HK-2 (cell line): ENCODE measurements around the gene ACER3.
"Not testable (repeated sequence)": the region's sequence is repeated elsewhere in the genome, so short reads cannot be mapped to it uniquely, and the experiment has no call there.

Source experiments
- DNase-seq: peaks from one replicate; pipeline ENCODE4 v3.0.0-alpha.2; 2018; ENCODE audit not compliant: unreplicated experiment

Gene ACER3

GRCh38 chr11:76860539-76861475 is at the start of gene ACER3:
Gene ACER3 (plus strand): TSS chr11:76860918. CDS start chr11:76860977, 59 bp downstream.
- peak; percentile 79 for DNase-seq

- DNase-seq = no peak
Observed at GRCh38 chr11:76811259-76811658, 49.5 kb upstream of the ACER3 start.

- DNase-seq = no peak
Observed at GRCh38 chr11:76814414-76814813, 46.3 kb upstream of the ACER3 start.

- not testable (repeated sequence) for DNase-seq
Observed at GRCh38 chr11:76815678-76816077, 45.0 kb upstream of the ACER3 start.

GRCh38 chr11:76820184-76820566 is 40.5 kb upstream of the ACER3 start:
- DNase-seq = no peak

GRCh38 chr11:76821396-76821795 is 39.3 kb upstream of the ACER3 start:
- not testable (repeated sequence) for DNase-seq

- DNase-seq = no peak
Observed at GRCh38 chr11:76822406-76822805, 38.3 kb upstream of the ACER3 start.

- peak; percentile 29 for DNase-seq
Observed at GRCh38 chr11:76823481-76824028, 37.2 kb upstream of the ACER3 start.

- DNase-seq = no peak
Observed at GRCh38 chr11:76824083-76824939, 36.4 kb upstream of the ACER3 start.

GRCh38 chr11:76824980-76825725 is 35.6 kb upstream of the ACER3 start:
- DNase-seq = no peak

- DNase-seq = no peak
Observed at GRCh38 chr11:76825726-76826396, 34.9 kb upstream of the ACER3 start.

- DNase-seq = not testable (repeated sequence)
Observed at GRCh38 chr11:76826508-76826907, 34.2 kb upstream of the ACER3 start.

- not testable (repeated sequence) for DNase-seq
Observed at GRCh38 chr11:76827005-76827404, 33.7 kb upstream of the ACER3 start.

- DNase-seq = no peak
Observed at GRCh38 chr11:76830639-76831327, 29.9 kb upstream of the ACER3 start.

GRCh38 chr11:76831686-76832310 is 28.9 kb upstream of the ACER3 start:
- DNase-seq = no peak

GRCh38 chr11:76832361-76832760 is 28.4 kb upstream of the ACER3 start:
- no peak for DNase-seq

- no peak for DNase-seq
Observed at GRCh38 chr11:76834151-76834550, 26.6 kb upstream of the ACER3 start.

GRCh38 chr11:76835036-76835435 is 25.7 kb upstream of the ACER3 start:
- no peak for DNase-seq

- DNase-seq = no peak
Observed at GRCh38 chr11:76835928-76836612, 24.6 kb upstream of the ACER3 start.
